GM12874 (cell line): Measurements from ENCODE around the gene SMPD4.

Experiments used
- TF ChIP-seq, protein P1 (sequence below): IDR thresholded peaks from 2 replicates; pipeline ENCODE4 v1.5.1; 2011; ENCODE audit warnings: low read depth, mild to moderate bottlenecking, control low read depth, low read length, moderate library complexity; ENCODE audit not compliant: insufficient read depth

The SMPD4 gene

DNA sequence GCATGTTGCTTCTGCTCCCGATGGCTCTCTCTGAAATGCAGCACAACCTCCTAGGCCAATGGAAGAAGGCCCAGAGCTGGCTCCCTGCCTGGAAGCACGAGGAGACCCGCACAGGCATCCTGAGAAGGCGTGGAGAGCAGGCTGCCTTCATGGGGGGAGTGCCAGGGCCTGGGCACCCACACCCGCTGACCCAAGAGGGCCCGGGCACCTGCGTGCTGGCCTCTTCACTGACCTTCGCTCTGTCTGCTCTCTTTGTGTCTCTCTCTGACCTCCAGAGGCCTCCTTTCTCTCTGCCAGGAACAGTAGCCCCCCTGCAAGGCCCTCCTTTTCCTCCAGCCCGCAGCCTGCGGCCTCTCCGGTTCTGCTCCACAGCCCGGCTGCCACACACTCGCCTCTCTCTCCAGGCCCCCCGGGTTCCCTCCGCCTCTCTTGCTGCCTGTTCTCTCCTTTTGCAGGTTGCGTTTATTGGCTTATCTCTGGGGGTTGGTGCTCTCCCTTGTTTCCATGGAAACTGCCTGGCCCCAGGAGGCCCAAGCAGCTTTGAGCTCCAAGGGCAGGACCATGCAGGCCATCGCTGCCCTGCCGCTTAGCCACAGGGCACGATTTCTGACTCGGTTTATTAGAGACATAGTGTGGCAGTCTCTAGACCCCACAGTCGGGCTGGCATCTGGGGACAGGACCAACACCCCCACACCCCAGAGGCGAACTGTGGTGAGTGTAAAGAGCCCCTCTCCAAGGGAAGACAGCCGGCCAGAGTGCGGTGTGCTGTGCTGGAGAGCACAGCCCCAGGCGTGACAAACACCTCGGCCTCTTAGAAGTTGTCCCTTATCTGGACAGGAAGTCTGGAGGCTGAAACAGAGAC, 2.3 kb upstream of the SMPD4 start:
- TF ChIP-seq, protein P1, sequence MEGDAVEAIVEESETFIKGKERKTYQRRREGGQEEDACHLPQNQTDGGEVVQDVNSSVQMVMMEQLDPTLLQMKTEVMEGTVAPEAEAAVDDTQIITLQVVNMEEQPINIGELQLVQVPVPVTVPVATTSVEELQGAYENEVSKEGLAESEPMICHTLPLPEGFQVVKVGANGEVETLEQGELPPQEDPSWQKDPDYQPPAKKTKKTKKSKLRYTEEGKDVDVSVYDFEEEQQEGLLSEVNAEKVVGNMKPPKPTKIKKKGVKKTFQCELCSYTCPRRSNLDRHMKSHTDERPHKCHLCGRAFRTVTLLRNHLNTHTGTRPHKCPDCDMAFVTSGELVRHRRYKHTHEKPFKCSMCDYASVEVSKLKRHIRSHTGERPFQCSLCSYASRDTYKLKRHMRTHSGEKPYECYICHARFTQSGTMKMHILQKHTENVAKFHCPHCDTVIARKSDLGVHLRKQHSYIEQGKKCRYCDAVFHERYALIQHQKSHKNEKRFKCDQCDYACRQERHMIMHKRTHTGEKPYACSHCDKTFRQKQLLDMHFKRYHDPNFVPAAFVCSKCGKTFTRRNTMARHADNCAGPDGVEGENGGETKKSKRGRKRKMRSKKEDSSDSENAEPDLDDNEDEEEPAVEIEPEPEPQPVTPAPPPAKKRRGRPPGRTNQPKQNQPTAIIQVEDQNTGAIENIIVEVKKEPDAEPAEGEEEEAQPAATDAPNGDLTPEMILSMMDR: no peak

DNA sequence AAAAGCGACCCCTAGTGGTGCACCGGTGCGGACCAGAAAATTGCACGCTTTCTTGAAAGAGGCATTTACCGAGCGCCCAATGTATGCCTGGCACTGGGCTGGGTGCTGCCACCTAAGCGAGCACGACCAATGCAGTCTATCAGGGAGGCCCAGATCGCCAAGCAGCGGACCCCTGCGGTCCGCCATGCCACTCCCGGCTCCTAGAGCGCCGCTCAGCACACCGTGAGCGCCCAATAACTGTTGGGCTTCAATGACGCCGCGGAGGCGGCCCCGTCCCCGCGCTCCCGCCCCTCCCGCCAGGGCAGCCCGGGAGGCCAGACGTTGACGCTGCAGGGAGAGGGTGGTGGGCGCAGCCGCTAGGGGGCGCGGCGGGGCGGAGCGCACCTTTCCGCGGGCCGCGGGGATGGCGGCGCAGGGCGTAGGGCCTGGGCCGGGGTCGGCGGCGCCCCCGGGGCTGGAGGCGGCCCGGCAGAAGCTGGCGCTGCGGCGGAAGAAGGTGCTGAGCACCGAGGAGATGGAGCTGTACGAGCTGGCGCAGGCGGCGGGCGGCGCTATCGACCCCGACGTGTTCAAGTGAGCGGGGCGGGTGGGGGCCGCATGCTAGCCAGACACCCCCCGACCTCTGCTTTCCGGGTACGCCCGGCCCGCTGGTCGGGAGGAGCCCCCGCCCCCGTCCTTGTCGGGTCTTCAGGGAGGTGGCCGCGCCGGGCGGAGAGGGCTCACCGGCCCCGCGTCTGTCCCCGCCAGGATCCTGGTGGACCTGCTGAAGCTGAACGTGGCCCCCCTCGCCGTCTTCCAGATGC, 679 bp upstream of the SMPD4 start, which contains the start of gene MZT2B:
Gene MZT2B, plus strand, starts transcription at position 383 of the 803 bp plus-strand sequence. Its CDS starts 21 bp downstream, at position 404.
- TF ChIP-seq, protein P1: peak; percentile 78

DNA sequence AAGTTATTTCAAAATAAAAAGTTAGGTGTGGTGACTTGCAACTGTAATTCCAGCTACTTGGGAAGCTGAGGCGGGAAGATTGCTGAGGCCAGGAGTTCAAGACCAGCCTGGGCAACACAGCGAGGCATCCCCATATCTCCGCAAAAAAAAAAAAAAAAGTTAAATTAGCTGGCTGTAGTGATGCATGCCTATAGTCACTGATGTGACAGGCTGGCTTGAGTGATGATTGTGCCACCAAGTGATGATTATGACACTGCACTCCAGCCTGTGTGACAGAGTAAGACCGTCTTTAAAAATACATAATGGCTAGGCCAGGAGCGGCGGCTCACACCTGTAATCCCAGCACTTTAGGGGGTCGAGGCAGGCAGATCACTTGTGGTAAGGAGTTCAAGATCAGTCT, 11.5 kb downstream of the SMPD4 start:
- TF ChIP-seq, protein P1: no peak

DNA sequence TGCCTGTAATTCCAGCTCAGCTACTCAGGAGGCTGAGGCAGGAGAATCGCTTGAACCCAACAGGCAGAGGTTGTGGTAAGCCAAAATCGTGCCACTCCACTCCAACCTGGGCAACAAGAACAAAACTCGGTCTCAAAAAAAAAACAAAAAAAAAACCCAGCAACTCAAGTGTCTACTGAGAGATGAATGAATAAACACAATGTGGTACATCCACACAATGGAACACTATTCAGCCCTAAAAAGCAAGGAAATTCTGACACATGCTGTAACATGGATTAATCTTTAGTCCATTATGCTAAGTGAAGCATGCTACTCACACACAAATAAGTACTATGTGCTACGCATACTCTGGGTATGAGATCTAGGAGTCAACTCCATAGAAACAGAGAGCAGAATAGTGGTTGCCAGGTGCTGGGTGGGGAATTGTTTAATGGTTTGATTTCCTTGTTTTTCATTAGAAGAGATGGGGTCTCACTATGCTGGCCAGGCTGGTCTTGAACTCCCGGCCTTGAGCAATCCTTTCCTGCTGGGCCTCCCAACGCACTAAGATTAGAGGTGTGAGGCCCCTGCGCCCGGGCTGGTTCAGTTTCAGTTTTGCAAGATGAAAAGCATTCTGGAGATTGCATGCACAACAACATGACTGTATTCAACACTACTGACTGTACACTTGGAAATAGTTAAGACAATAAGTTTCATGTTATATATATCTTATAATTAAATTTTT, 15.9 kb downstream of the SMPD4 start:
- TF ChIP-seq, protein P1: no peak

DNA sequence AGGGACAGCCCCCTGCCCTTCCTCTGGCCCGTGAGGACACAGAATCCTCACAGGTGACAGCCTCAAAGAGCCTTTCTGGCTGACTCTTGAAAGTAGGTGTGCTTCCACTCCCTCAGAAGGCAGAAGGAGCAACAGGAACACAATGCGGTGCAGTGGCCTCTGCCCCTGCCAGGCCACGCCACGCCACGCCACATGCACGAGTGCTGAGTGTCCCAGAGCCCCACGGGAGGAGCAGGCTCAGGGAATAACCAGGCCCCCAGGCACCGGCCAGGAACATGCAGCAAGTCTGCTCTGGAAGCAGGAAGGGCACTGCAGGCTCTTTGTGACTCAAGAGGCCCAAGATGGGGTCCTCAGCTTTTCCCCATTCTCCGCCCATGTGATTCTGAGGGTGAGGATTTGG, 18.4 kb downstream of the SMPD4 start:
- TF ChIP-seq, protein P1: no peak

DNA sequence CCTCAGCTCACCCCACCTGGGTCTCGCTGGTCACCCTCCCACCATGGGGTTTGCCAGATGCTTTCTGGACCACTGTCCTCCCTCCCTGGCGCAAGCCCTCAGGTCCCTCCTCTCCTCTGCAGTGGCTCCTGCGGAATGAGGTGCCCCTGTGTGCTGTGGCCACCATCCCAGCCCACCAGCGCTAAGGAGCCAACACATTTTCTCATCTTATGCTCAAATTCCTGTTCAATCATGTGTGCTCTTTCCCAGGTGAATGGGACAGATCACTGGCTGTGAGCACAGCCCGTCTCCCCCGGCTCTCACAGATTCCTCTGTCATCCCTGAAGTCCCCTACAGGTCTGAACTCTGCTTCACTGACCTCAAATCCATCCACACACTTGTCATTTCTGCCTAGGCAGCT, 21.3 kb downstream of the SMPD4 start:
- TF ChIP-seq, protein P1: no peak

DNA sequence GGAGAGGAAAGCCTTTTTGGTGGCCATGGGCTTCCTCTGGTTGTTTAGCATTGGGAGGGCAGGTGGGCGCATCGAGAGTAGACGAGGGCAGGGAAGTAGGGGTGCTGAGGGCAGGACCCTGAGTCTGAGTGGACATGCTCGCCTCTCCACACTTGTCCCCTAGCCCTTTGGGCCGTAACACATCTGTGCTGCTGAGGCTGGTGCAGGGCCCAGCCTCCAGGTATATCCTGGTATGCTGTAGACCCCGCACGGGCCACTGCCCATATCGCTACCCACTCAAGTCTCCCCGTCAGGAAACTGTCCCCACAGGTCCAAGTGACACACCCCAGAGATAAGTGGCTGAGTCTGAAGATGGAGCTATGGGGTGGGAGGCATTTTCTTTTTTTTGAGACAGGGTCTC, 22.8 kb downstream of the SMPD4 start:
- TF ChIP-seq, protein P1: no peak
